Measurements from ENCODE around the gene FARP1.

- TF ChIP-seq, protein P1, sequence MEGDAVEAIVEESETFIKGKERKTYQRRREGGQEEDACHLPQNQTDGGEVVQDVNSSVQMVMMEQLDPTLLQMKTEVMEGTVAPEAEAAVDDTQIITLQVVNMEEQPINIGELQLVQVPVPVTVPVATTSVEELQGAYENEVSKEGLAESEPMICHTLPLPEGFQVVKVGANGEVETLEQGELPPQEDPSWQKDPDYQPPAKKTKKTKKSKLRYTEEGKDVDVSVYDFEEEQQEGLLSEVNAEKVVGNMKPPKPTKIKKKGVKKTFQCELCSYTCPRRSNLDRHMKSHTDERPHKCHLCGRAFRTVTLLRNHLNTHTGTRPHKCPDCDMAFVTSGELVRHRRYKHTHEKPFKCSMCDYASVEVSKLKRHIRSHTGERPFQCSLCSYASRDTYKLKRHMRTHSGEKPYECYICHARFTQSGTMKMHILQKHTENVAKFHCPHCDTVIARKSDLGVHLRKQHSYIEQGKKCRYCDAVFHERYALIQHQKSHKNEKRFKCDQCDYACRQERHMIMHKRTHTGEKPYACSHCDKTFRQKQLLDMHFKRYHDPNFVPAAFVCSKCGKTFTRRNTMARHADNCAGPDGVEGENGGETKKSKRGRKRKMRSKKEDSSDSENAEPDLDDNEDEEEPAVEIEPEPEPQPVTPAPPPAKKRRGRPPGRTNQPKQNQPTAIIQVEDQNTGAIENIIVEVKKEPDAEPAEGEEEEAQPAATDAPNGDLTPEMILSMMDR (IDR thresholded peaks at IDR 0.05): no peak
- TF ChIP-seq POLR2A (IDR thresholded peaks at IDR 0.05): no peak
Measured at GRCh38 chr13:98312606-98313005, 169.7 kb downstream of the FARP1 start.

Measured in body of pancreas (tissue), 4 donors.